OCI-LY3 (cell line): ENCODE data around the gene GOLPH3.

Source experiments
- H2AFZ ChIP-seq: fragments of 200-600, 300-600 bp; shearing (Covaris generic); 2 replicates; pipeline ENCODE4 v1.6.0; 2014; ENCODE audit warnings: antibody characterized with exemption, low read depth, low read length
- H3K27ac ChIP-seq: fragments of 200-600, 300-600 bp; sonication (generic); 2 replicates; pipeline ENCODE4 v1.5.1; 2014; ENCODE audit warnings: mild to moderate bottlenecking, low read length, moderate library complexity, mixed read lengths
- H3K27me3 ChIP-seq: fragments of 200-600, 300-600 bp; sonication (generic); 2 replicates; pipeline ENCODE4 v1.6.1; 2014; ENCODE audit warnings: low read depth, low read length, mixed read lengths
- H3K36me3 ChIP-seq: fragments of 200-600, 300-600 bp; sonication (generic); replicated peaks from 2 replicates; pipeline ENCODE3; 2014; ENCODE audit warnings: low read depth, low read length, mixed read lengths
- H3K4me1 ChIP-seq: fragments of 300-600, 200-600 bp; sonication (generic); 2 replicates; pipeline ENCODE4 v1.6.1; 2014; ENCODE audit warnings: low read length, mixed read lengths
- H3K4me2 ChIP-seq: fragments of 200-600, 300-600 bp; sonication (generic); 2 replicates; pipeline ENCODE4 v1.6.1; 2014; ENCODE audit warnings: low read length, mixed read lengths
- H3K4me3 ChIP-seq: fragments of 300-600, 200-600 bp; sonication (generic); 2 replicates; pipeline ENCODE4 v1.5.1; 2014; ENCODE audit warnings: antibody characterized with exemption, mild to moderate bottlenecking, low read length, moderate library complexity
- H3K79me2 ChIP-seq: fragments of 300-600, 200-600 bp; shearing (Covaris generic); 2 replicates; pipeline ENCODE4 v1.6.1; 2014; ENCODE audit warnings: mild to moderate bottlenecking, low read length, mixed read lengths
- H3K9ac ChIP-seq: fragments of 300-600, 200-600 bp; shearing (Covaris generic); 2 replicates; pipeline ENCODE4 v1.6.0; 2014; ENCODE audit warnings: mild to moderate bottlenecking, low read length, moderate library complexity
- H3K9me3 ChIP-seq: fragments of 200-600, 300-600 bp; shearing (Covaris generic); 2 replicates; pipeline ENCODE4 v1.6.1; 2014; ENCODE audit warnings: low read length, mixed read lengths; ENCODE audit not compliant: insufficient read depth
- H4K20me1 ChIP-seq: fragments of 200-600, 300-600 bp; sonication (generic); 2 replicates; pipeline ENCODE4 v1.6.1; 2016; ENCODE audit warnings: low read length, mixed read lengths; ENCODE audit not compliant: insufficient read depth
- EZH2phosphoT487 ChIP-seq: fragments of 200-600 bp; shearing (Covaris generic); IDR thresholded peaks from 2 replicates; pipeline ENCODE4 v1.6.1; 2018; ENCODE audit warnings: antibody characterized with exemption, mixed run types, low read depth
- TF ChIP-seq, protein P1 (sequence below): fragments of 200-600, 300-600 bp; sonication (generic); IDR thresholded peaks from 2 replicates; pipeline ENCODE4 v1.5.1; 2014; ENCODE audit warnings: antibody characterized with exemption, low read length, low read depth

GOLPH3 gene

GRCh38 chr5:32076699-32077695 lies 97.1 kb downstream of the GOLPH3 start:
- Histone ChIP-seq H3K4me2 (no peak overlapping the region), H3K36me3 (no peaks in the 10 kb centered on the region), H3K9me3 (no peaks in the 10 kb centered on the region), H3K4me3 (no peak overlapping the region), H2AFZ (no peak overlapping the region), H3K27me3 (no peaks in the 10 kb centered on the region), H3K27ac (no peak overlapping the region), H3K79me2 (no peaks in the 10 kb centered on the region), H4K20me1 (no peaks in the 10 kb centered on the region), H3K4me1 (no peaks in the 10 kb centered on the region), H3K9ac (no peak overlapping the region)
- no peak for TF ChIP-seq EZH2phosphoT487
- TF ChIP-seq, protein P1, sequence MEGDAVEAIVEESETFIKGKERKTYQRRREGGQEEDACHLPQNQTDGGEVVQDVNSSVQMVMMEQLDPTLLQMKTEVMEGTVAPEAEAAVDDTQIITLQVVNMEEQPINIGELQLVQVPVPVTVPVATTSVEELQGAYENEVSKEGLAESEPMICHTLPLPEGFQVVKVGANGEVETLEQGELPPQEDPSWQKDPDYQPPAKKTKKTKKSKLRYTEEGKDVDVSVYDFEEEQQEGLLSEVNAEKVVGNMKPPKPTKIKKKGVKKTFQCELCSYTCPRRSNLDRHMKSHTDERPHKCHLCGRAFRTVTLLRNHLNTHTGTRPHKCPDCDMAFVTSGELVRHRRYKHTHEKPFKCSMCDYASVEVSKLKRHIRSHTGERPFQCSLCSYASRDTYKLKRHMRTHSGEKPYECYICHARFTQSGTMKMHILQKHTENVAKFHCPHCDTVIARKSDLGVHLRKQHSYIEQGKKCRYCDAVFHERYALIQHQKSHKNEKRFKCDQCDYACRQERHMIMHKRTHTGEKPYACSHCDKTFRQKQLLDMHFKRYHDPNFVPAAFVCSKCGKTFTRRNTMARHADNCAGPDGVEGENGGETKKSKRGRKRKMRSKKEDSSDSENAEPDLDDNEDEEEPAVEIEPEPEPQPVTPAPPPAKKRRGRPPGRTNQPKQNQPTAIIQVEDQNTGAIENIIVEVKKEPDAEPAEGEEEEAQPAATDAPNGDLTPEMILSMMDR: peak; percentile 84
